ENCODE measurements around the gene GTF3C1.

The GTF3C1 gene

GRCh38 chr16:27428026-27428785 lies 121.5 kb downstream of the GTF3C1 start:
- no peak for DNase-seq (ENCODE audit: low read depth in 4 of 4, low spot score in 1 of 4)

- no peak for DNase-seq (ENCODE audit: low read depth in 4 of 4, low spot score in 1 of 4)
Observed at GRCh38 chr16:27427538-27427937, 122.2 kb downstream of the GTF3C1 start.

GRCh38 chr16:27426423-27427408 lies 123.0 kb downstream of the GTF3C1 start:
- DNase-seq (ENCODE audit: low read depth in 4 of 4, low spot score in 1 of 4), result peak in 3 of 4 experiments; percentile 38 to 70 (median 66)

- no peak for DNase-seq (ENCODE audit: low read depth in 4 of 4, low spot score in 1 of 4)
Observed at GRCh38 chr16:27425961-27426360, 123.8 kb downstream of the GTF3C1 start.

GRCh38 chr16:27424772-27425498 lies 124.8 kb downstream of the GTF3C1 start:
- DNase-seq (ENCODE audit: low read depth in 4 of 4, low spot score in 1 of 4), result no peak

- no peak for DNase-seq (ENCODE audit: low read depth in 4 of 4, low spot score in 1 of 4)
Observed at GRCh38 chr16:27421961-27422740, 127.6 kb downstream of the GTF3C1 start.

- DNase-seq (ENCODE audit: low read depth in 4 of 4, low spot score in 1 of 4), result no peak
Observed at GRCh38 chr16:27417047-27417671, 132.6 kb downstream of the GTF3C1 start.

- DNase-seq (ENCODE audit: low read depth in 4 of 4, low spot score in 1 of 4), result no peak
Observed at GRCh38 chr16:27414788-27415431, 134.8 kb downstream of the GTF3C1 start.

GRCh38 chr16:27413956-27414355 lies 135.8 kb downstream of the GTF3C1 start:
- no peak for DNase-seq (ENCODE audit: low read depth in 4 of 4, low spot score in 1 of 4)

- no peak for DNase-seq (ENCODE audit: low read depth in 4 of 4, low spot score in 1 of 4)
Observed at GRCh38 chr16:27410761-27411160, 139.0 kb downstream of the GTF3C1 start.

All from stimulated activated CD4-positive, alpha-beta T cell treated with anti-CD3 and anti-CD28 coated beads, Interleukin-1b, Interleukin-23, amount 100 ng/mL, for 24 hours (primary cell).